SK-N-SH treated with all-trans-retinoic acid at 6 μM for 48 hours (cell line): ENCODE data around the gene CYP19A1.

Experiments used
- ATAC-seq: fragments of 200-7000 bp; cut with Tn5 transposase; 3 replicates; pipeline ENCODE4 v1.9.1; 2020; ENCODE audit warnings: mild to moderate bottlenecking, moderate library complexity
- ARNTL ChIP-seq: fragments of 450-650 bp; formaldehyde crosslinking; IDR thresholded peaks from 2 replicates; pipeline ENCODE4 v1.5.0; 2020; ENCODE audit warnings: low read depth, mild to moderate bottlenecking, moderate library complexity, borderline replicate concordance
- BACH2 ChIP-seq: fragments of 250-450 bp; sonication (Bioruptor Pico); IDR thresholded peaks from 2 replicates; pipeline ENCODE4 v1.9.0; 2021; ENCODE audit warnings: mild to moderate bottlenecking, borderline replicate concordance
- CSDC2 ChIP-seq: fragments of 250-450 bp; sonication (Bioruptor Pico); IDR thresholded peaks from 2 replicates; pipeline ENCODE4 v1.5.0; 2020; ENCODE audit warnings: mild to moderate bottlenecking, moderate library complexity
- ESRRG ChIP-seq: fragments of 250-450 bp; sonication (Bioruptor Pico); IDR thresholded peaks from 2 replicates; pipeline ENCODE4 v1.6.1; 2021; ENCODE audit warnings: mild to moderate bottlenecking
- GLIS3 ChIP-seq: fragments of 250-450 bp; sonication (Bioruptor Pico); IDR thresholded peaks from 2 replicates; pipeline ENCODE4 v1.5.0; 2020; ENCODE audit warnings: mild to moderate bottlenecking, moderate library complexity
- ISL1 ChIP-seq: fragments of 250-450 bp; sonication (Bioruptor Pico); IDR thresholded peaks from 2 replicates; pipeline ENCODE4 v2.1.2; 2022; ENCODE audit warnings: mild to moderate bottlenecking, moderate library complexity
- OSR1 ChIP-seq: fragments of 250-450 bp; sonication (Bioruptor Pico); IDR thresholded peaks from 2 replicates; pipeline ENCODE4 v1.8.0; 2022; ENCODE audit warnings: moderate library complexity, mild to moderate bottlenecking, inconsistent platforms
- PPARA ChIP-seq: fragments of 250-450 bp; sonication (Bioruptor Pico); IDR thresholded peaks from 2 replicates; pipeline ENCODE4 v1.5.0; 2020; ENCODE audit warnings: mild to moderate bottlenecking, borderline replicate concordance
- RARB ChIP-seq: fragments of 250-450 bp; sonication (Bioruptor Pico); IDR thresholded peaks from 2 replicates; pipeline ENCODE4 v1.8.0; 2021; ENCODE audit warnings: mild to moderate bottlenecking, moderate library complexity
- SNAI2 ChIP-seq: fragments of 250-450 bp; sonication (Bioruptor Pico); IDR thresholded peaks from 2 replicates; pipeline ENCODE4 v1.5.0; 2020; ENCODE audit warnings: mild to moderate bottlenecking, moderate library complexity
- TCF4 ChIP-seq: fragments of 250-450 bp; sonication (Bioruptor Pico); IDR thresholded peaks from 2 replicates; pipeline ENCODE4 v1.8.0; 2021; ENCODE audit warnings: mild to moderate bottlenecking, moderate library complexity, borderline replicate concordance
- TOX ChIP-seq: fragments of 250-450 bp; sonication (Bioruptor Pico); IDR thresholded peaks from 2 replicates; pipeline ENCODE4 v1.8.0; 2021; ENCODE audit warnings: mild to moderate bottlenecking, moderate library complexity, borderline replicate concordance
- ZC3H10 ChIP-seq: fragments of 250-450 bp; sonication (Bioruptor Pico); IDR thresholded peaks from 2 replicates; pipeline ENCODE4 v1.5.1; 2021; ENCODE audit warnings: mild to moderate bottlenecking, moderate library complexity
- ZFP3 ChIP-seq: fragments of 250-450 bp; sonication (Bioruptor Pico); IDR thresholded peaks from 2 replicates; pipeline ENCODE4 v1.5.0; 2020; ENCODE audit warnings: mild to moderate bottlenecking, moderate library complexity
- ZFP30 ChIP-seq: fragments of 450-650 bp; formaldehyde crosslinking; IDR thresholded peaks from 2 replicates; pipeline ENCODE4 v1.5.0; 2022; ENCODE audit warnings: mild to moderate bottlenecking, moderate library complexity
- ZNF565 ChIP-seq: fragments of 450-650 bp; formaldehyde crosslinking; conservative IDR thresholded peaks from 2 replicates; pipeline ENCODE4 v1.5.0; 2020; ENCODE audit warnings: low read depth, mild to moderate bottlenecking, moderate library complexity
- ZNF70 ChIP-seq: fragments of 450-650 bp; formaldehyde crosslinking; IDR thresholded peaks from 2 replicates; pipeline ENCODE4 v1.5.0; 2020; ENCODE audit warnings: mild to moderate bottlenecking, moderate library complexity
- ZNF8 ChIP-seq: fragments of 450-650 bp; formaldehyde crosslinking; IDR thresholded peaks from 2 replicates; pipeline ENCODE4 v1.5.0; 2020; ENCODE audit warnings: mild to moderate bottlenecking, moderate library complexity
- TF ChIP-seq, protein P1 (sequence below): fragments of 250-450 bp; sonication (Bioruptor Pico); IDR thresholded peaks from 2 replicates; pipeline ENCODE4 v1.5.1; 2021; ENCODE audit warnings: mild to moderate bottlenecking, moderate library complexity
- TF ChIP-seq, protein P2 (sequence below): fragments of 250-450 bp; sonication (Bioruptor Pico); IDR thresholded peaks from 2 replicates; pipeline ENCODE4 v1.8.0; 2020; ENCODE audit warnings: mild to moderate bottlenecking, moderate library complexity, borderline replicate concordance
- TF ChIP-seq, protein P3 (sequence below): fragments of 250-450 bp; sonication (Bioruptor Pico); IDR thresholded peaks from 2 replicates; pipeline ENCODE4 v1.5.1; 2020; ENCODE audit warnings: low read depth, mild to moderate bottlenecking, moderate library complexity
- TF ChIP-seq, protein P4 (sequence below): fragments of 250-450 bp; sonication (Bioruptor Pico); IDR thresholded peaks from 2 replicates; pipeline ENCODE4 v1.8.0; 2021; ENCODE audit warnings: low read depth, mild to moderate bottlenecking, moderate library complexity, borderline replicate concordance
- TF ChIP-seq, protein P5 (sequence below): fragments of 250-450 bp; sonication (Bioruptor Pico); IDR thresholded peaks from 2 replicates; pipeline ENCODE4 v1.5.0; 2020; ENCODE audit warnings: mild to moderate bottlenecking, moderate library complexity

Gene CYP19A1

DNA sequence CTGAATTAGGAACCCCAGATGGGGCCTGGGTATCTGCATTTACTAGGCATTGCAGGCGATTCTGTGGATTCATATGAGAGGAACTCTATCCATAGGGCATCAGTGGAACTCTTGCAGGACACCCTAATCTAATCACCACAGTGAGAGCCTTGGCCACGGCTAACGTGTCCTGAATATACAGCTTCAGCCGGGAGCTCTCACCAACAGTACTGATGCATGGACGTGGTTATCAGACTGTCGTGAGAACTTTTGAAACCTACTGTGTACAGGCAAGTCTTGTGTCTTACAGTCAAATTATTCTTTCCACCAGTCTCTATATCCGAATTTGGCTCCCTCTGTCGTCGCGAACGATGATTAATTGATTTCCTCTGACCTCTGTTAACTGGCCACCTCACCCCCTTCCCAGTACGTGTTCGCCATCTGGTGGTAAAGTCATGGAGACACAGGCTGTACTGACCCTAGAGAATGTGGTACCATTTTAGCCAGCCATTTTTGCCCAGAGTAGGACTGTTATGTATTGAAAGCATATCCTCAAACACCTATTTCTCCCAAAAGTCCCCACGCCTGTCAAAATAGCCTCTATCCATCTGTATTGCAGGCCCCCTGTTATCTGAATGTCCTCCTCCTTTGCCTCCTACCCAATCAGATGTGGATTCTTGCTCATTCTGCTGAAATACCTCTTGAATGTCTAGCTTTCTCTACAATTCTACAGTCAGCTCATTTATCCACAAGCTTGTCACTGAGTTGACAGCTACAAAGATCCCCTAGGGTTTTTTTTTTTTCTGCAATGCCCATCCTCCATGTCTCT is 42.8 kb upstream of the CYP19A1 start:
- ATAC-seq: peak; percentile 95
- no peak for TF ChIP-seq OSR1 (CRISPR knock-in tag)
- no peak for TF ChIP-seq ZC3H10
- no peak for TF ChIP-seq TCF4 (CRISPR knock-in tag)
- TF ChIP-seq ZFP3 (CRISPR knock-in tag): no peak
- no peak for TF ChIP-seq BACH2 (CRISPR knock-in tag)
- no peak for TF ChIP-seq SNAI2 (CRISPR knock-in tag)
- TF ChIP-seq ISL1: no peak
- TF ChIP-seq, protein P1, sequence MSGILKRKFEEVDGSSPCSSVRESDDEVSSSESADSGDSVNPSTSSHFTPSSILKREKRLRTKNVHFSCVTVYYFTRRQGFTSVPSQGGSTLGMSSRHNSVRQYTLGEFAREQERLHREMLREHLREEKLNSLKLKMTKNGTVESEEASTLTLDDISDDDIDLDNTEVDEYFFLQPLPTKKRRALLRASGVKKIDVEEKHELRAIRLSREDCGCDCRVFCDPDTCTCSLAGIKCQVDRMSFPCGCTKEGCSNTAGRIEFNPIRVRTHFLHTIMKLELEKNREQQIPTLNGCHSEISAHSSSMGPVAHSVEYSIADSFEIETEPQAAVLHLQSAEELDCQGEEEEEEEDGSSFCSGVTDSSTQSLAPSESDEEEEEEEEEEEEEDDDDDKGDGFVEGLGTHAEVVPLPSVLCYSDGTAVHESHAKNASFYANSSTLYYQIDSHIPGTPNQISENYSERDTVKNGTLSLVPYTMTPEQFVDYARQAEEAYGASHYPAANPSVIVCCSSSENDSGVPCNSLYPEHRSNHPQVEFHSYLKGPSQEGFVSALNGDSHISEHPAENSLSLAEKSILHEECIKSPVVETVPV: no peak
- TF ChIP-seq ARNTL (CRISPR knock-in tag): no peak
- no peak for TF ChIP-seq ESRRG (CRISPR knock-in tag)
- no peak for TF ChIP-seq RARB
- no peak for TF ChIP-seq ZFP30 (CRISPR knock-in tag)
- TF ChIP-seq, protein P2, sequence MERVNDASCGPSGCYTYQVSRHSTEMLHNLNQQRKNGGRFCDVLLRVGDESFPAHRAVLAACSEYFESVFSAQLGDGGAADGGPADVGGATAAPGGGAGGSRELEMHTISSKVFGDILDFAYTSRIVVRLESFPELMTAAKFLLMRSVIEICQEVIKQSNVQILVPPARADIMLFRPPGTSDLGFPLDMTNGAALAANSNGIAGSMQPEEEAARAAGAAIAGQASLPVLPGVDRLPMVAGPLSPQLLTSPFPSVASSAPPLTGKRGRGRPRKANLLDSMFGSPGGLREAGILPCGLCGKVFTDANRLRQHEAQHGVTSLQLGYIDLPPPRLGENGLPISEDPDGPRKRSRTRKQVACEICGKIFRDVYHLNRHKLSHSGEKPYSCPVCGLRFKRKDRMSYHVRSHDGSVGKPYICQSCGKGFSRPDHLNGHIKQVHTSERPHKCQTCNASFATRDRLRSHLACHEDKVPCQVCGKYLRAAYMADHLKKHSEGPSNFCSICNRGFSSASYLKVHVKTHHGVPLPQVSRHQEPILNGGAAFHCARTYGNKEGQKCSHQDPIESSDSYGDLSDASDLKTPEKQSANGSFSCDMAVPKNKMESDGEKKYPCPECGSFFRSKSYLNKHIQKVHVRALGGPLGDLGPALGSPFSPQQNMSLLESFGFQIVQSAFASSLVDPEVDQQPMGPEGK: no peak
- TF ChIP-seq ZNF70 (CRISPR knock-in tag): no peak
- no peak for TF ChIP-seq GLIS3 (CRISPR knock-in tag)
- TF ChIP-seq, protein P3, sequence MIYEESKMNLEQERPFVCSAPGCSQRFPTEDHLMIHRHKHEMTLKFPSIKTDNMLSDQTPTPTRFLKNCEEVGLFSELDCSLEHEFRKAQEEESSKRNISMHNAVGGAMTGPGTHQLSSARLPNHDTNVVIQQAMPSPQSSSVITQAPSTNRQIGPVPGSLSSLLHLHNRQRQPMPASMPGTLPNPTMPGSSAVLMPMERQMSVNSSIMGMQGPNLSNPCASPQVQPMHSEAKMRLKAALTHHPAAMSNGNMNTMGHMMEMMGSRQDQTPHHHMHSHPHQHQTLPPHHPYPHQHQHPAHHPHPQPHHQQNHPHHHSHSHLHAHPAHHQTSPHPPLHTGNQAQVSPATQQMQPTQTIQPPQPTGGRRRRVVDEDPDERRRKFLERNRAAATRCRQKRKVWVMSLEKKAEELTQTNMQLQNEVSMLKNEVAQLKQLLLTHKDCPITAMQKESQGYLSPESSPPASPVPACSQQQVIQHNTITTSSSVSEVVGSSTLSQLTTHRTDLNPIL (CRISPR knock-in tag): no peak
- no peak for TF ChIP-seq TOX (CRISPR knock-in tag)
- TF ChIP-seq, protein P4, sequence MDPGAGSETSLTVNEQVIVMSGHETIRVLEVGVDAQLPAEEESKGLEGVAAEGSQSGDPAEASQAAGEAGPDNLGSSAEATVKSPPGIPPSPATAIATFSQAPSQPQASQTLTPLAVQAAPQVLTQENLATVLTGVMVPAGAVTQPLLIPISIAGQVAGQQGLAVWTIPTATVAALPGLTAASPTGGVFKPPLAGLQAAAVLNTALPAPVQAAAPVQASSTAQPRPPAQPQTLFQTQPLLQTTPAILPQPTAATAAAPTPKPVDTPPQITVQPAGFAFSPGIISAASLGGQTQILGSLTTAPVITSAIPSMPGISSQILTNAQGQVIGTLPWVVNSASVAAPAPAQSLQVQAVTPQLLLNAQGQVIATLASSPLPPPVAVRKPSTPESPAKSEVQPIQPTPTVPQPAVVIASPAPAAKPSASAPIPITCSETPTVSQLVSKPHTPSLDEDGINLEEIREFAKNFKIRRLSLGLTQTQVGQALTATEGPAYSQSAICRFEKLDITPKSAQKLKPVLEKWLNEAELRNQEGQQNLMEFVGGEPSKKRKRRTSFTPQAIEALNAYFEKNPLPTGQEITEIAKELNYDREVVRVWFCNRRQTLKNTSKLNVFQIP: no peak

DNA sequence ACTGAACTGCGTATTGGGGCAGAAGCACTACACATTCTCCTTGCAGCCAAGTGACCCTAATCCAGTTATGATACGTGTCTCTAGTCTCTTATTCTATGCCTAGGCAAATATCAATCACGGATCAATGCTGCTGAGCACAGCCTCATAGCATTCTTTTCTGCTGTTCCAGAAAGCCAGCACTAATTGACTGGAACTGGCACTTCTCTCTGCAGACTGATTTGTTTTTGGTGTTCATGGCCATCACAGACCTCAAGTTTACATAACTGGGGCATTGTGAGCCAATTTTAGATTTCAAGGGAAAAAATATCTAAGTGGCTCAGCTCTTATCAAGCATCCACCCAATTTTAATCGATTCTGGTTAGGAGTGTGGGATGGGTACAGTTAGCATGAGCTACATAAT is 41.0 kb upstream of the CYP19A1 start:
- TF ChIP-seq, protein P3 (CRISPR knock-in tag): no peak
- TF ChIP-seq ISL1: no peak
- TF ChIP-seq ARNTL (CRISPR knock-in tag): no peak
- no peak for TF ChIP-seq ZNF8 (CRISPR knock-in tag)
- TF ChIP-seq, protein P4: no peak
- no peak for TF ChIP-seq ZFP30 (CRISPR knock-in tag)
- TF ChIP-seq, protein P1: no peak
- no peak for TF ChIP-seq PPARA (CRISPR knock-in tag)
- TF ChIP-seq OSR1 (CRISPR knock-in tag): no peak
- TF ChIP-seq, protein P5, sequence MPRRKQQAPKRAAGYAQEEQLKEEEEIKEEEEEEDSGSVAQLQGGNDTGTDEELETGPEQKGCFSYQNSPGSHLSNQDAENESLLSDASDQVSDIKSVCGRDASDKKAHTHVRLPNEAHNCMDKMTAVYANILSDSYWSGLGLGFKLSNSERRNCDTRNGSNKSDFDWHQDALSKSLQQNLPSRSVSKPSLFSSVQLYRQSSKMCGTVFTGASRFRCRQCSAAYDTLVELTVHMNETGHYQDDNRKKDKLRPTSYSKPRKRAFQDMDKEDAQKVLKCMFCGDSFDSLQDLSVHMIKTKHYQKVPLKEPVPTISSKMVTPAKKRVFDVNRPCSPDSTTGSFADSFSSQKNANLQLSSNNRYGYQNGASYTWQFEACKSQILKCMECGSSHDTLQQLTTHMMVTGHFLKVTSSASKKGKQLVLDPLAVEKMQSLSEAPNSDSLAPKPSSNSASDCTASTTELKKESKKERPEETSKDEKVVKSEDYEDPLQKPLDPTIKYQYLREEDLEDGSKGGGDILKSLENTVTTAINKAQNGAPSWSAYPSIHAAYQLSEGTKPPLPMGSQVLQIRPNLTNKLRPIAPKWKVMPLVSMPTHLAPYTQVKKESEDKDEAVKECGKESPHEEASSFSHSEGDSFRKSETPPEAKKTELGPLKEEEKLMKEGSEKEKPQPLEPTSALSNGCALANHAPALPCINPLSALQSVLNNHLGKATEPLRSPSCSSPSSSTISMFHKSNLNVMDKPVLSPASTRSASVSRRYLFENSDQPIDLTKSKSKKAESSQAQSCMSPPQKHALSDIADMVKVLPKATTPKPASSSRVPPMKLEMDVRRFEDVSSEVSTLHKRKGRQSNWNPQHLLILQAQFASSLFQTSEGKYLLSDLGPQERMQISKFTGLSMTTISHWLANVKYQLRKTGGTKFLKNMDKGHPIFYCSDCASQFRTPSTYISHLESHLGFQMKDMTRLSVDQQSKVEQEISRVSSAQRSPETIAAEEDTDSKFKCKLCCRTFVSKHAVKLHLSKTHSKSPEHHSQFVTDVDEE (CRISPR knock-in tag): no peak
- no peak for TF ChIP-seq ESRRG (CRISPR knock-in tag)
- TF ChIP-seq CSDC2: no peak
- TF ChIP-seq ZNF565: no peak
- TF ChIP-seq TCF4 (CRISPR knock-in tag): no peak
- no peak for TF ChIP-seq ZNF70 (CRISPR knock-in tag)
- TF ChIP-seq RARB: no peak
- no peak for ATAC-seq
